ENCODE data around the gene MTA1.

The MTA1 gene

GRCh38 chr14:105475269-105476096, 55.9 kb downstream of the MTA1 start:
- no peak for DNase-seq (ENCODE audit: low read depth)
- no peak for TF ChIP-seq CTCF (IDR thresholded peaks at IDR 0.05; ENCODE audit: low read depth, low read length, missing control alignments)
- no peak overlapping the region for H3K4me3 ChIP-seq (ENCODE audit: low read depth, low read length)

GRCh38 chr14:105476097-105476830, 56.6 kb downstream of the MTA1 start:
- no peak overlapping the region for H3K4me3 ChIP-seq (ENCODE audit: low read depth, low read length)
- TF ChIP-seq CTCF (IDR thresholded peaks at IDR 0.05; ENCODE audit: low read depth, low read length, missing control alignments) = no peak
- DNase-seq (ENCODE audit: low read depth) = no peak

GRCh38 chr14:105476831-105477659, 57.4 kb downstream of the MTA1 start:
- H3K4me3 ChIP-seq (ENCODE audit: low read depth, low read length) = no peak overlapping the region
- DNase-seq (ENCODE audit: low read depth) = no peak
- no peak for TF ChIP-seq CTCF (IDR thresholded peaks at IDR 0.05; ENCODE audit: low read depth, low read length, missing control alignments)

- TF ChIP-seq CTCF (IDR thresholded peaks at IDR 0.05; ENCODE audit: low read depth, low read length, missing control alignments) = no peak
- no peak for DNase-seq (ENCODE audit: low read depth)
- H3K4me3 ChIP-seq (ENCODE audit: low read depth, low read length) = no peak overlapping the region
Observed at GRCh38 chr14:105477660-105478397, 58.2 kb downstream of the MTA1 start.

- TF ChIP-seq CTCF (IDR thresholded peaks at IDR 0.05; ENCODE audit: low read depth, low read length, missing control alignments) = no peak
- DNase-seq (ENCODE audit: low read depth) = no peak
- no peak overlapping the region for H3K4me3 ChIP-seq (ENCODE audit: low read depth, low read length)
Observed at GRCh38 chr14:105478398-105479251, 59.0 kb downstream of the MTA1 start.
